GM13976 (cell line): ENCODE data around the gene CHI3L1.
A peak's percentile ranks its signal among the peaks of the same experiment; 100 is the strongest.
"Not testable (repeated sequence)": the region's sequence is repeated elsewhere in the genome, so short reads cannot be mapped to it uniquely, and the experiment has no call there.

ENCODE experiments used
- DNase-seq: peaks from one replicate; pipeline ENCODE4 v3.0.0; 2012; ENCODE audit warnings: low spot score
- CTCF ChIP-seq: IDR thresholded peaks from 2 replicates; pipeline ENCODE4 v1.5.1; 2012; ENCODE audit warnings: borderline replicate concordance, mild to moderate bottlenecking; ENCODE audit not compliant: insufficient read depth; ENCODE audit errors: extremely low read depth, missing control alignments, control extremely low read depth
- in situ Hi-C: fragments of 300-500 bp; cut with MboI; formaldehyde crosslinking; loops from one replicate; pipeline ENCODE4 v1.12.0; 2022; ENCODE audit warnings: low sequenced_read_pairs, mixed read lengths, inconsistent platforms; ENCODE audit not compliant: unreplicated experiment

CHI3L1 gene

GRCh38 chr1:203186446-203187303, at the start of gene CHI3L1:
Gene CHI3L1, minus strand, starts transcription at chr1:203186704. Its CDS starts 81 bp downstream, at chr1:203186623.
- in situ Hi-C loops = no loop called here
- no peak for DNase-seq
- TF ChIP-seq CTCF = no peak

DNA sequence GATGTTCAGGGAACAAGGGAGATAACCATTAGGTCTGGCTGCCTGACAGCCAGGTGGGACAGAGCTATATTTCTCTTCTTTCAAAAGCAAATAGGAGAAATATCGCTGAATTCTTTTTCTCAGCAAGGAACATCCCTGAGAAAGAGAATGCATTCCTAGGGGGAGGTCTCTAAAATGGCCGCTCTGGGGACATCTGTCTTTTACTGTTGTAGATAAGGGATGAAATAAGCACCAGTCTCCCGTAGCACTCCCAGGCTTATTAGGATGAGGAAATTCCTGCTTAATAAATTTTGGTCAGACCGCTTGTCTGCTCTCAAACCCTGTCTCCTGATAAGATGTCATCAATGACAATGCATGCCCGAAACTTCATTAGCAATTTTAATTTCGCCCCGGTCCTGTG, 48.4 kb upstream of the CHI3L1 start:
- DNase-seq, in situ Hi-C loops: not testable (repeated sequence)

DNA sequence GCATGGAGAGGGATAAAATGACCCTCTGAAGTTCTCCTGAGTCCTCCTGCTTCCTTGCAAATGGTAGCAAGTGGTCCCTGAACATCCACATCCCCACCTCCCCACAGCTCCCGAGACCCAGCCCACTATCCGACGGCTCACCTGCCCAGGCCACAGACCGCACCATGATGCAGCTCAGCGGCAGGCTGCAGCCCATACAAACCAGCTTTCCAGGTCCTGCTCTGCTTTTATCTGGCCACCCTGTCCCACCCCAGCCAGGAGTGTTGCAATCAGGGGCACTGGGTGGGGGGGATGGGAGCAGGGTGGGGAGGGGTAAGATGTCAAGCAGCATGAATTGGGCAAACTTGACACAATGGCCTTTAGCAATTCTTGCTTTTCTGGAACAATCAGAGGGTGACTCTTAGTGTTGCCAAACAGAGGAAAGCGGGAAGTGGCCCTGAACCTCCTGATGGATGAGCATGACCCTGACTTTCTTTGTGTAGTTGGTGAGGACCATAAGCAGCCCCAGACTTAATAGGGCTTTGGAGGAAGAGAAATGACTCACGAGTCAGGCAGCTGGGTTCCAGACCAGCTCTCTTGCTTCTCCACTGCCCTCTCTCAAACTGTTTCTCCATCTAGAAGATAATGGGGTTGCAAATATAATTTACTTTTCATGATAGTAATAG, 43.1 kb upstream of the CHI3L1 start, which contains the start of gene CHIT1:
TSS of gene CHIT1 (minus strand) at position 203 of the 665 bp plus-strand sequence. CDS start at position 166, 37 bp downstream.
- in situ Hi-C loops = no loop called here
- DNase-seq = peak; percentile 14
- TF ChIP-seq CTCF = no peak

GRCh38 chr1:203228670-203229069, 42.2 kb upstream of the CHI3L1 start:
- TF ChIP-seq CTCF = no peak
- in situ Hi-C loops = no loop called here
- DNase-seq = no peak

GRCh38 chr1:203227371-203228083, 41.0 kb upstream of the CHI3L1 start:
- TF ChIP-seq CTCF = no peak
- DNase-seq = peak; percentile 1
- in situ Hi-C loops = no loop called here

GRCh38 chr1:203225071-203225470, 38.6 kb upstream of the CHI3L1 start:
- in situ Hi-C loops = no loop called here
- no peak for TF ChIP-seq CTCF
- peak; percentile 4 for DNase-seq
